ENCODE results near the gene UVSSA.
"Not testable (repeated sequence)": the region's sequence is repeated elsewhere in the genome, so short reads cannot be mapped to it uniquely, and the experiment has no call there.

UVSSA gene

GRCh38 chr4:1409491-1410425 is 62.8 kb downstream of the UVSSA start:
- no peak for DNase-seq

- DNase-seq = no peak
Measured at GRCh38 chr4:1410491-1411325, 63.7 kb downstream of the UVSSA start.

- no peak for DNase-seq
Measured at GRCh38 chr4:1411436-1412375, 64.7 kb downstream of the UVSSA start.

GRCh38 chr4:1412376-1413203 is 65.6 kb downstream of the UVSSA start:
- no peak for DNase-seq

- DNase-seq = no peak
Measured at GRCh38 chr4:1413204-1413663, 66.2 kb downstream of the UVSSA start.

DNA sequence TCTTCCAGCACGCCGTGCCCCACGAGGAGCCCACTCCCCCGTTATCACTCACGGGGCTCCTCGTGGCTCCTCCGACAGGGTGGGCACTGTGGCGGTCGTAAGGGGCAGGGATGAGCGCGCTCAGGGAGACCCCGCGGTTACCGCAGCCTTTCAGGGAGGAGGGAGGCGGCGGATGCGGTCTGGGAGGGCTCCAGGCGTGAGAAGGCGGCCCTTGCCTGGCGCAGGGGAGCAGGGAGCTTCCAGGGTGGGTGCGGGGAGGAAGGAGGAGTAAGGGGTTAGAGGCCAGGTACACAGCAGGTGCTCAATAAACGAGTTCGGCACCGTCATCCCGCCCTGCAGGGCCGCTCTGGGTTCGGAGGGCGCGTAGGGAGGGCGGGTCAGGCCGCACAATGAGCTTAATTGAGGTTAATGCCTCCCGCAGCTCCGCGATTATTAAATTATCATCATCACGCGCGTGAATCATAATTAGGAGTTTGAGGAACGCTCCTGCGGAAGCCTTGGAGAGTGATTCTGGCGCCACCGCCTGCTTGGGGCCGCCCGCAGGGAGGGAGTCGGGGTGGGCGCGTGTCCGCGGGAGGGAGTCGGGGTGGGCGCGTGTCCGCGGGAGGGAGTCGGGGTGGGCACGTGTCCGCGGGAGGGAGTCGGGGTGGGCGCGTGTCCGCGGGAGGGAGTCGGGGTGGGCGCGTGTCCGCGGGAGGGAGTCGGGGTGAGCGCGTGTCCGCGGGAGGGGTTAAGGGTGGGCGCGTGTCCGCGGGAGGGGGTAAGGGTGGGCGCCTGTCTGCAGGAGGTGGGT is 66.9 kb downstream of the UVSSA start:
- DNase-seq = no peak

DNA sequence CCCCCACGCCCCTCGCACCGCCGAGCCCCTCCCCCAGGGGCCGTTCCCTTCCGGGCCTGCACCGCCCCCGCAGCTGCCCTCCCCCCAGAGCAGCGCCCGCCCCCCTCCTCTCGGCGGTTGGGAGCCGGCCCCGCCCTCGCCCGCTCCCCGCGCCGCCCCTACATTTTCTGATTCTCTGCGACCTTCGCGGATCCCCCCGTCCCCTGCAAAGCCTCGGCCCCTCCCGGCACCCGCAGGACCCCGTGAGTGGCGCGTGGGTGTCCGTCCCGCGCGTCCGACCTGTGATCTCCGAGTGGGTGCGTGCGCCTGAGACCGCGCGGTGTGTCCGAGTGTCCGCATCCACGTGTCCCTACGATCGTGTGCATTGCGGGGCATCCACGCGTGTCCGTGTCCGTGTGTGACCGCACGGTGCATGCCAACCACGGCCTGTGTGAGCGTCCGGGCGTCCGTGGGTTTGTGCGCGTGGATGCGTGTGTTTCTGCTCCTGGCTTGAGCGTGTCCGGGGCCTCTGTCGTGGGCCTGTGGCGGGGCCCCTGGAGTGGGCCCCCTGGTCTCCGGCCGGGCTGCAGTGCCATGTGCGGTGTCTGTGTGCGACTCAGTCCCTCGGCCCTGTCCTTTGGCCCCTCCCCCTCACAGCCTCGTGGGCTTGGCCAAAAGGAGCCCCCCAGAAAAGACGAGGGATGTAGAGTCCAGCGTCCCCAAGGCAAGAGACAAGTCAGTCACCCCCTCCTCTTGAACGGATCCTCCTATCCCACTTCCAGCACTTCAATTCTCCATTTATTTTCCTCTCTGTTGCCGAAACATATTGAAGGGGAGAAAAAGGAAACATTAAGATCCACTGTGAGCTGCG is 68.0 kb downstream of the UVSSA start:
- no peak for DNase-seq

GRCh38 chr4:1415681-1415981 is 68.6 kb downstream of the UVSSA start:
- DNase-seq = no peak

- no peak for DNase-seq
Measured at GRCh38 chr4:1416051-1416947, 69.3 kb downstream of the UVSSA start.

- no peak for DNase-seq
Measured at GRCh38 chr4:1416948-1417260, 69.9 kb downstream of the UVSSA start.

DNA sequence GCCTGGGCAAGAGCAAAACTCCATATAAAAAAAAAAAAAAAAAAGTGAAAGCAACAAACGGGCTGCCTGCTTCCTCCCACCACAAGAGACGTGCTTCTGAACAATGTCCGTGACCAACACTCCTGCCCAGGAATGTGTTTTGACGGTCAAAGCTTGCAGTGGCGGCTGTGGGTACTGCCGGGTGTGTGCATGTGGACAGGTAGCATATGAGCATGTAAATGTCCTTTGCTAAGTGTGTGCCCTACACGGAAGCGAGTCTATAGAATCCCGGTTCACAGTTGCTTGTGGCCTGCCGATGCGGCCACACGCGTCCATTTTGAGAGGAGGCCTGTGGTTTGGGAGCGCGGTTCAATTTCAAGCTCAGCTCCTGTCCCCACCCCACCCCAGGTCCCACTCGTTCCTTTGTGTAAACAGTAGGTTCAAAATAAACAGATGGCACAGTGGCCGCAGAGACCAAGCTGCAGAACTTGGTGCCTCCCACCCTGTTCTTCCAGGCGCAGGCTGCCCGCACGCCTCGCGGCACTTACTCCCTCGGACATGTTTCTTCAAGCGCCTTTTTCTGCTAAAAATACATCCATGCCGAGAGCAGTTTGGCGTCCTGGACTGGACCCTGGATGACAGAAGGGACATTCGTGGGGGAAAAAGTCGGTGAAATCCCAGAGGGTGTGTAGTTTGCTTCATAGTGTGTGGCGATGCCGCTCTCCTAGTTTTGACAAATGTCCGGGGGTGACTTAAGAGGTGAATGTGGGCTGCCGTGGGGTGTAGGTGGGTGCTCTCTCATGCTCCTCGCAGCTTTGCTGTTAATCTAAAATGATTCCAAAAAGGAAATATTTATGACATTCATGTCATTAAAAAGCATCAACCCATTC is 70.7 kb downstream of the UVSSA start:
- DNase-seq = no peak

DNA sequence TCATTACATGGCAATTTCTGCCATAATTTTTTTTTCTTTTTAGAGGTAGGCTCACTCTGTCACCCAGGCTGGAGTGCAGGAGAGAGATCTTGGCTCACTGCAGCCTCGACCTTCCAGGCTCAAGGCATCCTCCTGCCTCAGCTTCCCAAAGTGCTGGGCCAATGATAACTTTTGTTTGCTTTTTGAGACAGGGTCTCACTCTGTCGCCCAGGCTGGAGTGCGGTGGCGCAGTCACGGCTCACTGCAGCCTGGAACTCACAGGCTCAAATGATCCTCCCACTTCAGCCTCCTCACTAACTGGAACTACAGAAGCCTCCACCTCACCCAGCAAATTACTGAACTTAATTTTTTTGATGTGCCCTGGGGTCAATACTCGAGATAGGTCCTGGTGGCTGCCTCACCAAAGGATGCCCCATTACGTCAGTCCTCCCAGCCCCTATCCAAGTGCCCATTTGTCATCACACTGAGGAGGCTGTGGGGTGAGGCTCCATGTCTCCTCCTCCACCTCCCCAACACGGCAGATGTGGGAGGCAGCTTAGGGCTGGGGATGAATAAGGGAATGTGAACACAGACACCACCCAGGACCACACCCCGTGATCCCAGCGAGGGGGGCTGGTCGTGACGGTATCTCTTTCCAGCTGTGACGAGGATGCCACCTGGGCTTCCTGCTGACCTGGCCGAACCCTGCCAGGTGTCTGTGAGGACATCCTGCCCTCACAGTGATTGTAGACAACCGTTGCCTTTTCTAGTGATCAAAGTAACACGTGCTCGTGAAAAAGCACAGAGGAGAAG is 71.7 kb downstream of the UVSSA start:
- DNase-seq = no peak

GRCh38 chr4:1419708-1420107 is 72.7 kb downstream of the UVSSA start:
- no peak for DNase-seq

- DNase-seq = no peak
Measured at GRCh38 chr4:1421657-1422056, 74.6 kb downstream of the UVSSA start.

- DNase-seq = no peak
Measured at GRCh38 chr4:1427010-1427409, 80.0 kb downstream of the UVSSA start.

DNA sequence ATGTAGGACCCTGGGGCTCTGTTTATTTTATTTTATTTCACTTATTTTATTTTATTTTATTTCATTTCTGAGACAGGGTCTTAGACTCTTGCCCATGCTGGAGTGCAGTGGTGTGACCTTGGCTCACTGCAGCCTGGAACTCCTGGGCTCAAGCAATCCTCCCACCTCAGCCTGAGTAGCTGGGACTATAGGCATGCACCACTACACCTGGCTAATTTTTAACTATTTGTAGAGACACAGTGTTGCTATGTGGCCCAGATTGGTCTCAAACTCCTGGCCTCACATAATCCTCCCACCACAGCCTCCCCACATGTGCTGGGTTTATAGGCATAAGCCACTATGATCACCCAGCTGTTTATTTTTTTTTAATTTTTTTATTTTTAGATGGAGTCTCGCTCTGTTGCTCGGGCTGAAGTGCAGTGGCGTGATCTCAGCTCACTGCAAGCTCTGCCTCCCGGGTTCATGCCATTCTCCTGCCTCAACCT is 96.7 kb downstream of the UVSSA start:
- not testable (repeated sequence) for DNase-seq
